Measurements from ENCODE around the gene AFF3. TPM values are rescaled to one million over a fixed set of nuclear protein-coding genes. Genes with fewer than 3 reads are reported as not detected.

Gene AFF3
- total RNA-seq, 4 donors from 2014 or later = 5.3 to 216 (median 12.5) TPM

- Histone ChIP-seq H3K27ac (no peak overlapping the region), H3K4me3 (no peak overlapping the region), H3K9me3 (no peaks in the 10 kb centered on the region), H3K4me1 (no peaks in the 10 kb centered on the region), H3K27me3 (no peaks in the 10 kb centered on the region), H3K36me3 (no peaks in the 10 kb centered on the region)
- no peak for DNase-seq
- TF ChIP-seq CTCF (IDR thresholded peaks at IDR 0.05) = no peak
- no peak for TF ChIP-seq POLR2A (IDR thresholded peaks at IDR 0.05)
These were observed 519.4 kb downstream of the AFF3 start for GRCh38 chr2:99623035-99623434.

- no peaks in the 10 kb centered on the region for H3K4me1 ChIP-seq
- no peak for DNase-seq
- TF ChIP-seq POLR2A (IDR thresholded peaks at IDR 0.05) = no peak
- no peak for TF ChIP-seq CTCF (IDR thresholded peaks at IDR 0.05)
- no peaks in the 10 kb centered on the region for H3K27me3 ChIP-seq
- H3K9me3 ChIP-seq = no peaks in the 10 kb centered on the region
- H3K4me3 ChIP-seq = no peak overlapping the region
- no peak overlapping the region for H3K27ac ChIP-seq
- H3K36me3 ChIP-seq = no peaks in the 10 kb centered on the region
These were observed 519.9 kb downstream of the AFF3 start for GRCh38 chr2:99622534-99622933.

- Histone ChIP-seq H3K36me3 (no peaks in the 10 kb centered on the region), H3K4me1 (no peaks in the 10 kb centered on the region)
- DNase-seq = no peak
These were observed 520.6 kb downstream of the AFF3 start for GRCh38 chr2:99621774-99622173.

GRCh38 chr2:99621106-99621505 is 521.3 kb downstream of the AFF3 start:
- no peak for DNase-seq
- Histone ChIP-seq H3K36me3 (no peaks in the 10 kb centered on the region), H3K27ac (no peak overlapping the region), H3K4me1 (no peaks in the 10 kb centered on the region), H3K9me3 (no peaks in the 10 kb centered on the region), H3K4me3 (no peak overlapping the region), H3K27me3 (no peaks in the 10 kb centered on the region)
- TF ChIP-seq POLR2A (IDR thresholded peaks at IDR 0.05) (no peak), CTCF (IDR thresholded peaks at IDR 0.05) (no peak)

More at GRCh38 chr2:99621774-99622173, 520.6 kb downstream of the AFF3 start:
- no peak overlapping the region for H3K27ac ChIP-seq
- no peaks in the 10 kb centered on the region for H3K9me3 ChIP-seq
- TF ChIP-seq CTCF (IDR thresholded peaks at IDR 0.05) (no peak), POLR2A (IDR thresholded peaks at IDR 0.05) (no peak)
- H3K27me3 ChIP-seq = no peaks in the 10 kb centered on the region
- H3K4me3 ChIP-seq = no peak overlapping the region

GRCh38 chr2:99619151-99619550 is 523.2 kb downstream of the AFF3 start:
- Histone ChIP-seq H3K9me3 (no peaks in the 10 kb centered on the region), H3K4me3 (no peak overlapping the region), H3K27ac (no peak overlapping the region), H3K27me3 (no peaks in the 10 kb centered on the region), H3K4me1 (no peaks in the 10 kb centered on the region), H3K36me3 (no peaks in the 10 kb centered on the region)
- DNase-seq = no peak
- TF ChIP-seq POLR2A (IDR thresholded peaks at IDR 0.05) (no peak), CTCF (IDR thresholded peaks at IDR 0.05) (no peak)

GRCh38 chr2:99618579-99619097 is 523.8 kb downstream of the AFF3 start:
- TF ChIP-seq POLR2A (IDR thresholded peaks at IDR 0.05) (no peak), CTCF (IDR thresholded peaks at IDR 0.05) (no peak)

More at GRCh38 chr2:99618579-99619097, 523.8 kb downstream of the AFF3 start:
- Histone ChIP-seq H3K36me3 (no peaks in the 10 kb centered on the region), H3K27me3 (no peaks in the 10 kb centered on the region), H3K9me3 (no peaks in the 10 kb centered on the region), H3K27ac (no peak overlapping the region), H3K4me3 (no peak overlapping the region), H3K4me1 (no peaks in the 10 kb centered on the region)
- no peak for DNase-seq
